Stimulated activated CD8-positive, alpha-beta memory T cell treated with anti-CD3 and anti-CD28 coated beads, Interleukin-7, amount 100 ng/mL, for 4 hours (primary cell): ENCODE measurements around the gene ANKRD12.

Experiments
- DNase-seq, 2 donors: peaks; one replicate each; pipeline ENCODE4 v3.0.0-alpha.2; 2020; ENCODE audit warnings: low read depth in 2 of 2

Gene ANKRD12

GRCh38 chr18:9106094-9106493 lies 30.5 kb upstream of the ANKRD12 start:
- no peak for DNase-seq

DNA sequence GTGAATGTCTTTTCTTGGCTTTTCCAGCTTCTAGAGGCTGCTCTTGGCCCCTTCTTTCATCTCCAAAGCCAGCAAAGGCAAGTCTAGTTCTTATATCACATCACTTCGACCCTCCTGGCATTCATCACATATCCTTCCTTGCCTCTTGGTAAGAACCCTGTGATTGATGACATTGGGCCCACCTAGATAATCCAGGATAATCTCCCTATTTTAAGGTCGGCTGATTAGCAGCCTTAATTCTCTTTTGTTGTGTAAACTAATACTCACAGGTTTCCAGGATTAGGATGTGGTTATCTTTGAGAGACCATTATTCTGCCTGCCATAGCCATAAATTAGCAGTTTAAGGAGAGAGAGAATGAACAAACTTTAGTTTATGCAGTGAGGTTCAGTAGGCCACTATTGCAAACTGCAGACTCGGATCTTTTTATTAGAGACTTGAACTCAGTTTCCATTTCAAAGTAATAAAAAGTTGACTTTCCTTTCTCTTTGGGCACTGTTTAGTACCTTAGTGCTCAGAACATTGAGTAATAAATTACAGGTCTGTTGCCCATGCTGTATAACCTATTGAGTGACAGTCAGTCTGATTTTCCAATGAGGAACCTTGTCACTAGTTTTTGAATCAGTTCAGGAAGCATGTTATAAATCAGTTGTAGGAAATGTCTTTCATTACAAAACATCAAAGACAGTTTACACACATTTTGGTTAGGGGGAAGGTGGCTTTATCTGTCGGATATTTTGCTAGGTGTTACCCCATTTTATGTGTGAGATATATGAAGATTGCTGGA lies 29.6 kb upstream of the ANKRD12 start:
- DNase-seq: no peak

DNA sequence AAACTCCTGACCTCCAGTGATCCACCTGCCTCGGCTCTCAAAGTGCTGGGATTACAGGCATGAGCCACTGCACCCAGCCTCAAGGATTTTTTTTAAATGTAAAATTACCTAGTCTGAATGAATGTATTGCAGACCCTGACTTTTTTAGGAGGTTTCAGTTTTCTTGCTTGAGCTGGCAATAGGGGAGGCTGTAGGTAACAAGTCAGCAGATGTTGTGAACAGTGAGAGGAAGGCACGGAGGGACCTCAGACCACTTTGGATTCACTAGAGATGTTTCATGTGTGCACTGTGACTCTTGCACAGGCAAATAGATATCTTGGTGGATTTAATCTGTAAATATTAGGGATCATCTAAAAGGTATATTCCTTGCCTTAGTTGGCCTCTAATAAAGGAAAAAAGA lies 27.7 kb upstream of the ANKRD12 start:
- no peak for DNase-seq

GRCh38 chr18:9109523-9109922 lies 27.1 kb upstream of the ANKRD12 start:
- DNase-seq: no peak

- DNase-seq: no peak
Observed at GRCh38 chr18:9113468-9114149, 23.0 kb upstream of the ANKRD12 start.

DNA sequence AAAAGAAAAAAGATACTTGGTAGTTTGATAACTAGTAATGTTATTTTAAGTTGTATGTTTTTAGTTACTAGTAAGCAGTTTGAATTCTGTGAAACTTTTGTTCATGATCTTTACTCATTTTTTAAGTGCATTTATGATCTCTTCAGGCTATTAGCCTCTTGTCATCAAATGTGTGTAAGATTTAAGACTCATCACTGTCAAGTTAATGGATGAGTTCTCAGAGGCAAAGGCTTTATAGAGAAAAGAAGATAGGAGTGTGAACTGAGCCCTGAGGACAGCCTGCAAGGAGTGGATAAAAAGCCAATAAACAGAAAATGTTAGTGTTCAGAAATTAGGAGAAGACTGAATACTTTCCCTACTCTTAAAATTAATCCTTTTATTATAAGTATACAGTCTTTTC lies 20.6 kb upstream of the ANKRD12 start:
- DNase-seq: no peak

DNA sequence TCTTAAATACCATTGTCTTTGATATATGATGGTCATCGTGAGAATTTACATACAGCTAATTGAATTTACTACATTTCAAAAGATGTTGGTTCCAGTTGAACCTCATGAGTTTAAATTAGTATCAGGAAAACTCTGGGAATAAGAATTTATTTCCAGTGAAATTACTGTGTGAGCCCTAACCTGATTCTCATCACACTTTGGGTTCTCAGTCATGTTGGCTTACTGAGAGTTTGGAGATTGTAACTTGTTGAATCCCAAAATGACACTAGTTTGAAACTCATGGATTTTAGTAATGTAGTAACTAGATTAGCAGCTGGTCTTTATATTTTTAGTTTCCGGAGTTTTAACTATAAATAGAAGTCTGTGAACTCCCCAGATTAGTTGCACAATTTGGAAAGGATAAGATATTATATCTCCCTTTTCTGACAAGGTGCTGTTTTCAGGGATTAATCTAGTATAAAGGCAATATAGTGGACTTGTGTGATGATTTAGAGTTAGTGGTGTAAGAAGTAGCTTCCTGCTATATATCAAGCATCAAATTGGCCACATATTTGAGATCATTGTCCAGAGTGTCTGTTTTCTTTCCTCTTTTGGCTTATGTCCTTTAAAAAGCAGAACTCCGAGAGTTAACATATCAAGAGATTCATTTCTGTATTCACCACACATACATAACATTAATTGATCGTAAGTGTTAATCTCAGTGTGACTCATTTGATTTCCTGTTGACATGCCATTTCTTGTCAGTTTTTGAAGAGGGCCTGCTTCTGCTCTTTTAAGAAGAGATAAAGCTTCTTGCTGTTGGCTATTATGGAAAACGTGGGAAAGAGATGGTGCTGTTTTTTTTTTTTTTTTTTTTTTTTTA lies 18.4 kb upstream of the ANKRD12 start:
- DNase-seq: no peak

- DNase-seq: no peak
Observed at GRCh38 chr18:9120796-9121195, 15.8 kb upstream of the ANKRD12 start.

- DNase-seq: no peak
Observed at GRCh38 chr18:9123520-9123919, 13.1 kb upstream of the ANKRD12 start.

GRCh38 chr18:9124824-9125223 lies 11.8 kb upstream of the ANKRD12 start:
- DNase-seq: no peak

- no peak for DNase-seq
Observed at GRCh38 chr18:9126337-9126736, 10.2 kb upstream of the ANKRD12 start.

DNA sequence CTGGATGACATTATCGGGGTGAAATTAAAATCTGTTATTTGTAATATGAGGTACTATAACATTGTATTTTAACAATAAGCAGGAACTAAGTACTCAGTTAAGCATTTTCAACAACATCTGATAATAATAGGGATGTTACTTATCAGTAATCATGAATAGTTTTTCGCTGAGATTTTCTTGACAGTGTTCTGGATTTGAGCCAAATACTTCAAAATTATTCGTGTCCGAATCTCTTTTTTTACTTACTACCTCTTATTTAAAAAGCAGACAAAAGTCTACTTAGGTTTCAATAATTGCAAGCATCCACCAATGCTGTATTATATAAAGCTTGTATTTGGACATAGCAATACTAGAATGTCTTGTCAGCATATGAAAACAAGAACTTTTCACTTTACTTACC lies 6.4 kb upstream of the ANKRD12 start:
- no peak for DNase-seq

DNA sequence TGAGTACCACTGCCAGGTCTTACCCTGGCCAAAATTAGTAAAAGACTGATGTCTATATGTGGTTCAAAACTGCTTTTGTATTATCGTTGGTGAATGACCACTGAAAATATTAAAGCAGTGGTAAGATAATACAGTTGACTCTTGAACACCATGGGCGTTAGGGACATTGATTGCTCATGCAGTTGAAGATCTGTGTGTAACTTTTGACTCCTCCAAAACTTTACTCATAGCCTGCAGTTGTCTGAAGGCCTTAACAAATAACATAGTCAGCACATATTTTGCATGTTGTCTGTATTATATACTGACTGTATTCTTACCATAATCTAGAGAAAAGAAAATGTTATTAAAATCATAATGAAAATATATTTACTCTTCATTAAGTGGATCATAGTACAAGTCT lies 5.8 kb upstream of the ANKRD12 start:
- no peak for DNase-seq

GRCh38 chr18:9132628-9133027 lies 4.0 kb upstream of the ANKRD12 start:
- no peak for DNase-seq

- DNase-seq: no peak
Observed at GRCh38 chr18:9133225-9133624, 3.4 kb upstream of the ANKRD12 start.

DNA sequence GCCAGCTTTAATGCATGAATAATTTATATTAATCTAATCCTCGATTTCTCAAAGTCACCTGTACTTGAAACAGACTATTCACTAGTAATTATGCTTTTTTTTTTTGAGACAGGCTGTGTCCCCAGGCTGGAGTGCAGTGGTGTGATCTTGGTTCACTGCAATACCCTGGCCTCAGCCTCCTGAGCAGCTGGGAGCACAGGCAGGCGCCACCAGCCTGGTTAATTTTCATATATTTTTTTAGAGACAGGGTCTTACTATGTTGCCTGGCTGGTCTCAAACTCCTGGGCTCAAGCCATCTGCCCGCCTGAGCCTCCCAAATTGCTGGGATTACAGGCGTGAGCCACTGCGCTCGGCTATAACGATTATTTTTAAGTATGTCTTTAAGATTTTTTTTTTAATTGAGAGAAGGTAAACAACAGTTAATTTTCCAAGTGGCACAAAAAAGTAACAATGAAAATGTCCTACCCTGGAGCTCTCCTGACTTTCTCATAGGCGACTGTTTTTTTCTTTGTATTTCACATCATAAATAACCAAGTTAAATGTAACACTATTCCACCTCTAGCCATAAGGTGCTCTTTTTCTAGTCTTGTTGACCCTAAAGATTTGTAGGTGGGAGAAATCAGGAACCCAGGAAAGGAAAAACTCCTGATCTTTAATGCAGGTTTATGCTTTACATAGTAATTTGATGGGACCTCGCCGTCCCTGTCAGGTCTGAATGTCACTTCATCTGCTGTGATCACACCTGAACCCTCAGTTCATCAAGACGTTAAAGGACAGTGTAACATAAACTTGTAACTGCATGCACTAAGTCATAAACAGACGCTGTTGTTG lies 1.3 kb upstream of the ANKRD12 start:
- no peak for DNase-seq

DNA sequence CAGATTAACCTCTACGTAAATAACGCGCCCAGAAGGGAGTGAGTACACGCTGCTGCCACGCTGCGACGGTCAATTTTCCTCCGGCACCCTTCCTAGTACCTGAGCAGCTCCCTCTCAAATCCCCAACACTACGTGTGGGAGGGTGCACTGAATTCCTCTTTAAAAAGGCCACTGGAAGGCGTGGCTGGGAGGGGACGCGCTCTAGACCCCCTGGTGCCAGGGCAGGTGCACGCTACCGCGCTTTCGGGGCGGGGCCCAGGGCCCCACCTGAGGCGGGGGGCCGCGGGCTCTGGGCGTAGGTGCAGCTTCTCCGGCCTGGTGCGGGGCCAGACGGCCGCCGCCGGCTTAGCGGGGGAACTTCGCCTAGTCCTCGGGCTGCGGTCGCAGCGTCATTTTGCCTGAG lies 668 bp upstream of the ANKRD12 start:
- no peak for DNase-seq

- peak; percentile 24 to 73 for DNase-seq
Observed at GRCh38 chr18:9137168-9138066, 836 bp downstream of the ANKRD12 start.

GRCh38 chr18:9139400-9140039 lies 2.9 kb downstream of the ANKRD12 start:
- no peak for DNase-seq

- no peak for DNase-seq
Observed at GRCh38 chr18:9140381-9140780, 3.8 kb downstream of the ANKRD12 start.
